Nephron (organoid): ENCODE measurements around the gene UBE2K.

Experiments used
- H3K27ac Mint-ChIP-seq, 3 experiments: 2 replicates each; pipeline ENCODE4 v1.8.0; 2020; ENCODE audit warnings: mixed read lengths in 3 of 3, mild to moderate bottlenecking in 2 of 3, moderate library complexity in 1 of 3
- H3K27me3 Mint-ChIP-seq: 2 replicates; pipeline ENCODE4 v1.8.0; 2021; ENCODE audit warnings: low read depth, mild to moderate bottlenecking, moderate library complexity, mixed read lengths
- H3K36me3 Mint-ChIP-seq: 2 replicates; pipeline ENCODE4 v1.8.0; 2020; ENCODE audit warnings: low read depth, mixed read lengths
- H3K4me1 Mint-ChIP-seq: 2 replicates; pipeline ENCODE4 v1.8.0; 2020; ENCODE audit warnings: mixed read lengths
- H3K4me3 Mint-ChIP-seq, 3 experiments: 2 replicates each; pipeline ENCODE4 v1.8.0; 2020; ENCODE audit warnings: mild to moderate bottlenecking in 3 of 3, mixed read lengths in 3 of 3, moderate library complexity in 2 of 3
- H3K9me3 Mint-ChIP-seq: 2 replicates; pipeline ENCODE4 v1.8.0; 2020; ENCODE audit warnings: mixed read lengths
- TF ChIP-seq, protein P1 (sequence below), 3 experiments: fragments of 200-600 bp; sonication (generic); IDR thresholded peaks; one replicate each; pipeline ENCODE4 v1.5.0; 2021; ENCODE audit warnings: antibody characterized with exemption in 3 of 3; ENCODE audit not compliant: unreplicated experiment in 3 of 3

Gene UBE2K

DNA sequence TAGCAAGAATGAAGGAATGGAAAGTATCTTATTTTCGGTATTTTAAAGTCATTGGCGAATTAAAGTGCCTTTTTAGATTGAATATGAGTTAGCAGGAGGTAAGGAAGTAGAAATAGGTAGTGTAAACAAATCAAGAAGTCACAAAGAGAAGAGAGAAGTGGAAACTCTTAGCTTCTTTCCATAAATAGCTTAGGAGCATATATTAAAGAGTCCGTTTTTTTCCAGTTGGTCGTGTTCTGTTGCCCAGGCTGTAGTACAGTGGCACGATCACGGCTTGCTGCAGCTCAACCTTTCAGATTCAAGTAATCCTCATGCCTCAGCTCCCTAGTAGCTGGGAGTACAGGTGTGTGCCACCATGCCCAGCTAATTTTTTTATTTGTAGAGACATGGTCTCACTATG lies 56.4 kb downstream of the UBE2K start:
- TF ChIP-seq, protein P1, sequence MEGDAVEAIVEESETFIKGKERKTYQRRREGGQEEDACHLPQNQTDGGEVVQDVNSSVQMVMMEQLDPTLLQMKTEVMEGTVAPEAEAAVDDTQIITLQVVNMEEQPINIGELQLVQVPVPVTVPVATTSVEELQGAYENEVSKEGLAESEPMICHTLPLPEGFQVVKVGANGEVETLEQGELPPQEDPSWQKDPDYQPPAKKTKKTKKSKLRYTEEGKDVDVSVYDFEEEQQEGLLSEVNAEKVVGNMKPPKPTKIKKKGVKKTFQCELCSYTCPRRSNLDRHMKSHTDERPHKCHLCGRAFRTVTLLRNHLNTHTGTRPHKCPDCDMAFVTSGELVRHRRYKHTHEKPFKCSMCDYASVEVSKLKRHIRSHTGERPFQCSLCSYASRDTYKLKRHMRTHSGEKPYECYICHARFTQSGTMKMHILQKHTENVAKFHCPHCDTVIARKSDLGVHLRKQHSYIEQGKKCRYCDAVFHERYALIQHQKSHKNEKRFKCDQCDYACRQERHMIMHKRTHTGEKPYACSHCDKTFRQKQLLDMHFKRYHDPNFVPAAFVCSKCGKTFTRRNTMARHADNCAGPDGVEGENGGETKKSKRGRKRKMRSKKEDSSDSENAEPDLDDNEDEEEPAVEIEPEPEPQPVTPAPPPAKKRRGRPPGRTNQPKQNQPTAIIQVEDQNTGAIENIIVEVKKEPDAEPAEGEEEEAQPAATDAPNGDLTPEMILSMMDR (IDR thresholded peaks at IDR 0.05; ENCODE audit: unreplicated experiment in 3 of 3), result no peak
- Mint-ChIP-seq H3K27ac (no peak overlapping the region), H3K9me3 (no peaks in the 10 kb centered on the region), H3K4me1 (no peaks in the 10 kb centered on the region), H3K27me3 (no peaks in the 10 kb centered on the region), H3K4me3 (no peak overlapping the region), H3K36me3 (peaks cover 33% of the 10 kb centered on the region)

GRCh38 chr4:39756159-39756558 lies 58.2 kb downstream of the UBE2K start:
- no peak overlapping the region for H3K27ac Mint-ChIP-seq
- no peaks in the 10 kb centered on the region for H3K9me3 Mint-ChIP-seq
- TF ChIP-seq, protein P1 (IDR thresholded peaks at IDR 0.05; ENCODE audit: unreplicated experiment in 3 of 3), result no peak
- H3K27me3 Mint-ChIP-seq, result no peaks in the 10 kb centered on the region
- H3K4me3 Mint-ChIP-seq, result no peak overlapping the region
- H3K4me1 Mint-ChIP-seq, result no peaks in the 10 kb centered on the region
- H3K36me3 Mint-ChIP-seq, result peaks cover 38% of the 10 kb centered on the region

DNA sequence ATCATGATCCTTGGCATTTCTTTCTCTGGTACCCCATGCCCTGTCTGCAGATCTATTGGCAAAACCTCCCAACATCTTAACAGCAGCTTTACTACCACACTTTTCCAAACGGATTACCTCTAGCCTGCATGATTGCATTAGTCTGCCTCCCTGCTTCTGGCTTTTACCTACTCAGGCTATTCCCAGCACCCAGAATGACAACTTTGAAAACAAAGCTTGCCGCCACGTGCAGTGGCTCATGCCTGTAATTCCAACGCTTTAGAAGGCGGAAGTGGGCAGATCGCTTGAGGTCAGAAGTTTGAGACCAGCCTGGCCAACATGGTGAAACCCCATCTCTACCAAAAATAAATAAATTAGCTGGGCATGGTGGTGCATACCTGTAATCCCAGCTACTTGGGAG lies 60.2 kb downstream of the UBE2K start:
- H3K27ac Mint-ChIP-seq, result no peak overlapping the region
- H3K4me1 Mint-ChIP-seq, result no peaks in the 10 kb centered on the region
- no peaks in the 10 kb centered on the region for H3K9me3 Mint-ChIP-seq
- H3K36me3 Mint-ChIP-seq, result peaks cover 49% of the 10 kb centered on the region
- TF ChIP-seq, protein P1 (IDR thresholded peaks at IDR 0.05; ENCODE audit: unreplicated experiment in 3 of 3), result no peak
- no peaks in the 10 kb centered on the region for H3K27me3 Mint-ChIP-seq
- H3K4me3 Mint-ChIP-seq, result no peak overlapping the region

- Mint-ChIP-seq H3K36me3 (peaks cover 58% of the 10 kb centered on the region), H3K4me3 (no peak overlapping the region), H3K4me1 (no peaks in the 10 kb centered on the region), H3K27ac (no peak overlapping the region), H3K9me3 (no peaks in the 10 kb centered on the region), H3K27me3 (no peaks in the 10 kb centered on the region)
- TF ChIP-seq, protein P1 (IDR thresholded peaks at IDR 0.05; ENCODE audit: unreplicated experiment in 3 of 3), result no peak
These were observed 61.6 kb downstream of the UBE2K start for GRCh38 chr4:39759569-39759968.

- Mint-ChIP-seq H3K27me3 (no peaks in the 10 kb centered on the region), H3K36me3 (peaks cover 61% of the 10 kb centered on the region), H3K4me3 (no peak overlapping the region), H3K9me3 (no peaks in the 10 kb centered on the region), H3K4me1 (no peaks in the 10 kb centered on the region), H3K27ac (no peak overlapping the region)
- TF ChIP-seq, protein P1 (IDR thresholded peaks at IDR 0.05; ENCODE audit: unreplicated experiment in 3 of 3), result no peak
These were observed 63.2 kb downstream of the UBE2K start for GRCh38 chr4:39761005-39761667.
